Measurements from ENCODE around the gene TLL1. TPM values are rescaled to one million over a fixed set of nuclear protein-coding genes. Genes with fewer than 3 reads are reported as not detected.

The TLL1 gene
- total RNA-seq, 4 donors from 2014 or later = 4.2 to 20.4 (median 8.4) TPM

- Histone ChIP-seq H3K4me3 (no peak overlapping the region), H3K27ac (no peak overlapping the region), H3K36me3 (no peaks in the 10 kb centered on the region), H3K27me3 (no peaks in the 10 kb centered on the region), H3K9me3 (no peaks in the 10 kb centered on the region), H3K4me1 (no peaks in the 10 kb centered on the region)
- TF ChIP-seq POLR2A (IDR thresholded peaks at IDR 0.05) (no peak), EP300 (IDR thresholded peaks at IDR 0.05) (no peak), CTCF (IDR thresholded peaks at IDR 0.05) (no peak)
- no peak for DNase-seq (ENCODE audit: low spot score in 2 of 2)
- WGBS, 2 donors = 93 to 96% methylated on average over 9 of the region's 9 CpGs
Measured at GRCh38 chr4:166021617-166022016, 148.6 kb downstream of the TLL1 start.

DNA sequence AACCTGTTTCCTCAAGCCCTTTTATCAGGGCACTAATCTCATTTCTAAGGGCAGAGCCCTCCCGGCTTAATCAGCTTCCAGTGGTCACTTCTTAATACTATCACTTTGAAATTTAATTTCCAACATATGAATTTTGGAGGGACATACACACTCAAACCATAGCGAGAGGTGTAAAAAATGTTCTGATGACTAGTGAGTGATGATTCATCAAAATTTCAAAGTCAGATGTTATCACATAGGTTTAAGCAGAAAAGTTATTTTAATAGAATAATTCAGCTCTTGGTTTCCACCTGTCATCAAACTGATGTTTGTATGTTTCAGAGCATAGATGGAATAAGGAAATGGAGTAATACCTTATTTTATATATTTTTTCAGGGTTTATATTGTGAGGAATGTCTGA, 161.9 kb downstream of the TLL1 start:
- H3K9me3 ChIP-seq = peaks cover 0 to 4% (median 0%) of the 10 kb centered on the region in 4 donors
- WGBS, 2 donors = 96 to 97% methylated on average over 2 of the region's 2 CpGs
- H3K27ac ChIP-seq = no peak overlapping the region
- DNase-seq (ENCODE audit: low spot score in 2 of 2) = no peak
- no peaks in the 10 kb centered on the region for H3K4me1 ChIP-seq
- no peaks in the 10 kb centered on the region for H3K27me3 ChIP-seq
- H3K36me3 ChIP-seq = no peaks in the 10 kb centered on the region
- TF ChIP-seq EP300 (IDR thresholded peaks at IDR 0.05) = no peak
- no peak for TF ChIP-seq CTCF (IDR thresholded peaks at IDR 0.05)
- no peak for TF ChIP-seq POLR2A (IDR thresholded peaks at IDR 0.05)
- no peak overlapping the region for H3K4me3 ChIP-seq

DNA sequence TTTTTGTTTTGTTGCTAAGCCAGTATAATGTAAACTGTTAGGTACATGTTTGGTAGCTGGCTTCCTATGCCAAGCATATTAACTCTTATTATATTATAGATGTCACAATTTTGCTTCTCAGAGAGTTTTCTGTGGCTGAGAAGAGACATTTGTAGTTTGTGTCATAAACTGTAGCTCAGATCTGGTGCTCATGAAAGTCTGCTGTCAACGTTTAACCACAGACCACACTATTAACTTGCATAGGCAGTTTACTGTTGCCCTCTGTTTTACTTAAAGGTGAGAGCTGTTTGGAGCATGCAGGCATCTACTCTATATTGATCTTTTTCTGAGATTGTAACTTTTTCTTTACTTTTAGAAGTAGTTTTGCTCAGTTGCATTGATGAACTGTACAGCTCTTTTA, 166.8 kb downstream of the TLL1 start:
- DNase-seq (ENCODE audit: low spot score in 2 of 2) = no peak
- peaks cover 0 to 1% (median 0%) of the 10 kb centered on the region in 4 donors for H3K9me3 ChIP-seq
- H3K4me3 ChIP-seq = no peak overlapping the region
- H3K27ac ChIP-seq = no peak overlapping the region
- 14 to 48% methylated on average over 1 of the region's 1 CpG for WGBS, 2 donors
- H3K27me3 ChIP-seq = no peaks in the 10 kb centered on the region
- H3K4me1 ChIP-seq = no peaks in the 10 kb centered on the region
- TF ChIP-seq POLR2A (IDR thresholded peaks at IDR 0.05) = no peak
- TF ChIP-seq EP300 (IDR thresholded peaks at IDR 0.05) = no peak
- TF ChIP-seq CTCF (IDR thresholded peaks at IDR 0.05) = no peak
- no peaks in the 10 kb centered on the region for H3K36me3 ChIP-seq

GRCh38 chr4:166042510-166043055, 169.5 kb downstream of the TLL1 start:
- Histone ChIP-seq H3K4me3 (peak overlapping the region in 1 of 4 donors; percentile 6), H3K36me3 (no peaks in the 10 kb centered on the region), H3K4me1 (no peaks in the 10 kb centered on the region), H3K9me3 (no peaks in the 10 kb centered on the region), H3K27me3 (no peaks in the 10 kb centered on the region), H3K27ac (no peak overlapping the region)
- WGBS, 2 donors = 31 to 37% methylated on average over 8 of the region's 8 CpGs
- no peak for DNase-seq (ENCODE audit: low spot score in 2 of 2)
- TF ChIP-seq EP300 (IDR thresholded peaks at IDR 0.05) = no peak
- no peak for TF ChIP-seq CTCF (IDR thresholded peaks at IDR 0.05)
- no peak for TF ChIP-seq POLR2A (IDR thresholded peaks at IDR 0.05)

DNA sequence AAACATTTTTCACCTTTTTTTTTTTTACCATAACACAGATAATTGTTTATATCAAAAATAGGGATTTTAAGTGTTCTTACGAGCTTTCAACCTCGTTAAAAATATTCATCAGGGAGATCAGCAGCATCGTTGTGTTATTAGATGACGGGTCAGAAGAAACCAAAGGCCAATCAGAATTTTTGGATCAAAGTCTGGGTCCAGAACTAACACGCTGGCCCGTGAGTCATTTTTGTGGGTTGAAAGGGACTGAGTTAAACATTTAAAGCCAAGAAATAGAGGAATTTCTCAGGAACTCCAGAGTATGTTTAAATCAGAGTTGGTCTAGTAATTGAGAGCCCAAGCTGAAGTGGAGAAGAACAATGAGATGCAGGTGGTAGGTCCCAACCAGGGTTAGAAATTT, 170.8 kb downstream of the TLL1 start:
- H3K27ac ChIP-seq = no peak overlapping the region
- 90% methylated on average over 6 of the region's 6 CpGs for WGBS, 2 donors
- TF ChIP-seq POLR2A (IDR thresholded peaks at IDR 0.05) (no peak), CTCF (IDR thresholded peaks at IDR 0.05) (no peak), EP300 (IDR thresholded peaks at IDR 0.05) (no peak)
- no peaks in the 10 kb centered on the region for H3K27me3 ChIP-seq
- no peaks in the 10 kb centered on the region for H3K9me3 ChIP-seq
- H3K4me3 ChIP-seq = no peak overlapping the region
- H3K4me1 ChIP-seq = no peaks in the 10 kb centered on the region
- no peaks in the 10 kb centered on the region for H3K36me3 ChIP-seq
- DNase-seq (ENCODE audit: low spot score in 2 of 2) = no peak
